Transverse colon (tissue), 4 donors: Measurements from ENCODE around the gene C1QL1. TPM values are rescaled to one million over a fixed set of nuclear protein-coding genes. Genes with fewer than 3 reads are reported as not detected.

Source experiments
- DNase-seq: peaks from one replicate; pipeline ENCODE4 v3.0.0-alpha.2; 2019
- H3K27ac ChIP-seq, 4 donors: fragments of 200-600 bp; sonication (generic); 2 replicates each; pipeline ENCODE4 v1.5.1; 2016 to 2018; ENCODE audit warnings: inconsistent platforms in 4 of 4
- H3K27me3 ChIP-seq: fragments of 200-600 bp; sonication (generic); 2 replicates; pipeline ENCODE4 v1.5.1; 2017; ENCODE audit warnings: inconsistent platforms
- H3K36me3 ChIP-seq, 4 donors: fragments of 200-600 bp; sonication (generic); 2 replicates each; pipeline ENCODE4 v1.5.1; 2017 to 2019; ENCODE audit warnings: inconsistent platforms in 4 of 4
- H3K4me1 ChIP-seq, 4 donors: fragments of 200-600 bp; sonication (generic); 2 replicates each; pipeline ENCODE4 v1.5.1; 2017 to 2020; ENCODE audit warnings: inconsistent platforms in 4 of 4
- H3K4me3 ChIP-seq, 4 donors: fragments of 200-600 bp; sonication (generic); 1 replicate in 1 of 4; 2 replicates in 3 of 4; pipeline versions ENCODE4 v1.5.1 to v1.6.1; 2017 to 2019; ENCODE audit warnings: inconsistent platforms in 4 of 4
- H3K9me3 ChIP-seq, 2 donors: fragments of 200-600 bp; sonication (generic); 2 replicates each; pipeline ENCODE4 v1.5.1; 2017 to 2019; ENCODE audit warnings: inconsistent platforms in 2 of 2
- EP300 ChIP-seq: sonication (generic); formaldehyde crosslinking; IDR thresholded peaks from one replicate; pipeline ENCODE4 v1.6.1; 2017; ENCODE audit warnings: antibody characterized with exemption, low read depth
- POLR2A ChIP-seq: fragments of 450-650 bp; IDR thresholded peaks from one replicate; pipeline ENCODE4 v1.6.1; 2016; ENCODE audit warnings: antibody characterized with exemption, mild to moderate bottlenecking, moderate library complexity
- POLR2AphosphoS5 ChIP-seq, 3 donors: sonication (generic); formaldehyde crosslinking; IDR thresholded peaks; one replicate each; pipeline ENCODE4 v1.6.1; 2016; ENCODE audit warnings: antibody characterized with exemption in 3 of 3
- WGBS, 2 donors: methylation state at CpG; one replicate each; pipeline ENCODE4 v1.1.5; 2018; ENCODE audit warnings: low coverage in 1 of 2; 5-methylcytosine and 5-hydroxymethylcytosine counted together
- in situ Hi-C, 4 donors: fragments of 200-750 bp; cut with MboI; loops; one replicate each; pipeline versions ENCODE4 v1.15.0 to v1.15.1; 2017; ENCODE audit warnings: low sequenced_read_pairs in 3 of 4, low pct_ligation_motif_present in 1 of 4, low pct_unique_long_range_greater_than_20kb in 1 of 4
- intact Hi-C: fragments of 100-400 bp; cut with DNase I; formaldehyde crosslinking; loops from one replicate; pipeline ENCODE4 v1.15.1; 2023; ENCODE audit warnings: low total_unique reads
- total RNA-seq, 4 donors: library from RNA; depleted of rRNA; stranded (reverse); fragments of >200 nt; gene quantifications; one replicate each; pipeline ENCODE4 v1.1.0, GENCODE V29; 2016
- TF ChIP-seq, protein P1 (sequence below), 5 experiments: fragments of 200-600 bp in 3 of 5; fragments of 450-650 bp in 2 of 5; sonication (generic) in 3 of 5; IDR thresholded peaks; 1 replicate in 2 of 5; 2 replicates in 3 of 5; pipeline ENCODE4 v1.5.1; 2016 to 2017; ENCODE audit warnings: antibody characterized with exemption in 5 of 5, inconsistent platforms in 3 of 5, mild to moderate bottlenecking in 2 of 5, moderate library complexity in 1 of 5

Gene C1QL1
- total RNA-seq, 4 donors from 2014 or later = 0.55 to 6.8 (median 1.1) TPM; not detected in 1

DNA sequence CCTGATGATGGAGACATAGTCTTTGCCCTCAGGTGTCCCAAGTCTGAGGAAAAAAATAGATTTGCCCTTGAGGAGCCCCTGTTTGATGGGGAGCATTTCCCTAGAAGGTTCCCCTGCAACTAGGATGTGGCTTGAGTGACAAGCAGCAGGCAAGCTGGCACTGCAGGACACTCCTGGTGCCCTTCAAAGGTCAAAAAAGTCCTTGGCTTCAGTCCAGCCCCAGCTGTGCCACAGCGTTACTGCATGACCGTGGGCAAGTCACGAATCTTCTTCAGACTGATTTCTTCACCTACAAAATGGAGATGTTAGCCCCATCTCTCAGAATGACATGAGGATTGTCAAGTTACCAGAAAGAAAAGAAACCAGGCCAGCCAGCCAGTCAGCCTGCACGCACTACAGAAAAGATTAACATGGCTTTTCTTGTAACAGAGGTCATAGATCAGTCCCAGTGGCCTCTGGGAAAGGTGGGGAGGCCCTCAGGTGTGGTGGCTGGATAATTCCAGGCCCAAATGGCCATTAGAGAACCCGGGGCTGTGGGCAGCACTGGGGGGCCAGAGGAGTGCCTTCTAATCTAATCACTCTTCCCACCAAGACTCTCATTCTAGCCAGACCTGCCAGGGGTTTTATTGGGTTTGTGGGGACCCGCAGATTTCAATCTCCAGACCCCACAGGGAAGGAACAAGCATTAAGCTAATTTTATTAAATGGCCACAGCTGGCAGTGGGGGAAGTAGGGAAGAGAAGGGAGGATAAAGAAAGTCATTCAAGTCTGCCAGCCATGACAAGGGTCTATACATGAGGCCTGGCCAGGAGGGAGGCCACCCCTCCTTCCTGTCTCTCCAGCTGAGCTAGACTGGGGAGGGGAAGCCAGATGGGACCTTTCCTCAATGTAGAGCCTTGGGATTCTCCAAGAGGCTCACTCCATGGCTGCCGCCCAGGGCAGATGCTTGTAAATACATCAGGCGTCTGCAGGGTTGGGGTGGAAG, 10.8 kb downstream of the C1QL1 start:
- no peak overlapping the region for H3K4me3 ChIP-seq
- DNase-seq = no peak
- no peaks in the 10 kb centered on the region for H3K9me3 ChIP-seq
- H3K27ac ChIP-seq = no peak overlapping the region
- H3K36me3 ChIP-seq = no peaks in the 10 kb centered on the region
- TF ChIP-seq POLR2AphosphoS5 (IDR thresholded peaks at IDR 0.05) = no peak
- no peak for TF ChIP-seq EP300
- TF ChIP-seq, protein P1, sequence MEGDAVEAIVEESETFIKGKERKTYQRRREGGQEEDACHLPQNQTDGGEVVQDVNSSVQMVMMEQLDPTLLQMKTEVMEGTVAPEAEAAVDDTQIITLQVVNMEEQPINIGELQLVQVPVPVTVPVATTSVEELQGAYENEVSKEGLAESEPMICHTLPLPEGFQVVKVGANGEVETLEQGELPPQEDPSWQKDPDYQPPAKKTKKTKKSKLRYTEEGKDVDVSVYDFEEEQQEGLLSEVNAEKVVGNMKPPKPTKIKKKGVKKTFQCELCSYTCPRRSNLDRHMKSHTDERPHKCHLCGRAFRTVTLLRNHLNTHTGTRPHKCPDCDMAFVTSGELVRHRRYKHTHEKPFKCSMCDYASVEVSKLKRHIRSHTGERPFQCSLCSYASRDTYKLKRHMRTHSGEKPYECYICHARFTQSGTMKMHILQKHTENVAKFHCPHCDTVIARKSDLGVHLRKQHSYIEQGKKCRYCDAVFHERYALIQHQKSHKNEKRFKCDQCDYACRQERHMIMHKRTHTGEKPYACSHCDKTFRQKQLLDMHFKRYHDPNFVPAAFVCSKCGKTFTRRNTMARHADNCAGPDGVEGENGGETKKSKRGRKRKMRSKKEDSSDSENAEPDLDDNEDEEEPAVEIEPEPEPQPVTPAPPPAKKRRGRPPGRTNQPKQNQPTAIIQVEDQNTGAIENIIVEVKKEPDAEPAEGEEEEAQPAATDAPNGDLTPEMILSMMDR (IDR thresholded peaks at IDR 0.05) = no peak
- no peak for TF ChIP-seq POLR2A
- peaks cover 0 to 7% (median 5%) of the 10 kb centered on the region in 4 donors for H3K4me1 ChIP-seq
- peaks cover 33% of the 10 kb centered on the region for H3K27me3 ChIP-seq
- 80 to 86% methylated on average over 1 to 8 of the region's 8 CpGs for WGBS, 2 donors
- intact Hi-C loops = no loop called here
- in situ Hi-C loops = no loop called here

DNA sequence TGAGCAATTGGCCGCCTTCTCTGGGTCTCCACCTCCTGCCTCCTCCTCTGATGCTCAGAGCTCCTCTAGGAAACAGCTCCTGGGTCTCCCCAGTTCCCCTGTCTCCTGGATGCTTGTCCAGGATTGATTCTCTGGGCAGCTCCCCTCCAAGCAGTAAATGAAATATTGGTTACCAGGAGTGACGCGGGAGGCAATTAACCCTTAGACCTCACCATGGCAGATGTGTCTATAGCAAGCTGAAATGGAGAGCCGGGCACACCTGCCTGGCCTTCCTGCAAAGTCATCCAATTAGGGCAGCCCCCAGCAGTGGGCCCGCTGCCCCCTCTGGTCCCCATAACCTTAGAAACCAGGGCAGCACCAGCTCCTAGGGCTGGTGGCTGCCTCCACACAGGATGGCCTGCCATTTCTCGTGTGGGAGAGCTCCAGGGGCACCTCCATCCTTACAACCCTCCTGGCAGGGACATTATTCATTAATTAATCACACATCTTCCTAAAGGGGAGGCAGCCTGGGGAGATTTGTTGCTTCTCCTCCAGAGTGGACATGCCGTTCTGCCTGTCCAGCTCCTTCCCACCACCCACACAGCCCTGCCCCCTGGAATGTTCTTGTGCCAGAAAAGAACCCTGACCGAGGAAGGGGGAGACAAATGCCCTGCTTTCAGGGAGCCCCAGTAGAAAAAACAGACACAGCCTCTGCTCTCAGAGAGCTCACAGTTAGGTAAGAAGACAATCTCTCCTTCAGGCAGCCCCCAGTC, 12.3 kb downstream of the C1QL1 start:
- Histone ChIP-seq H3K27ac (no peak overlapping the region), H3K4me3 (no peak overlapping the region), H3K9me3 (no peaks in the 10 kb centered on the region), H3K36me3 (no peaks in the 10 kb centered on the region), H3K27me3 (peaks cover 33% of the 10 kb centered on the region), H3K4me1 (peaks cover 0 to 7% (median 5%) of the 10 kb centered on the region in 4 donors)
- intact Hi-C loops = no loop called here
- in situ Hi-C loops = no loop called here
- TF ChIP-seq POLR2AphosphoS5 (IDR thresholded peaks at IDR 0.05) (no peak), EP300 (no peak), POLR2A (no peak)
- TF ChIP-seq, protein P1 (IDR thresholded peaks at IDR 0.05) = no peak
- no peak for DNase-seq
- WGBS, 2 donors = 81% methylated on average over 7 of the region's 8 CpGs; no CpG with 5 or more reads in 1 of the 2 donors

DNA sequence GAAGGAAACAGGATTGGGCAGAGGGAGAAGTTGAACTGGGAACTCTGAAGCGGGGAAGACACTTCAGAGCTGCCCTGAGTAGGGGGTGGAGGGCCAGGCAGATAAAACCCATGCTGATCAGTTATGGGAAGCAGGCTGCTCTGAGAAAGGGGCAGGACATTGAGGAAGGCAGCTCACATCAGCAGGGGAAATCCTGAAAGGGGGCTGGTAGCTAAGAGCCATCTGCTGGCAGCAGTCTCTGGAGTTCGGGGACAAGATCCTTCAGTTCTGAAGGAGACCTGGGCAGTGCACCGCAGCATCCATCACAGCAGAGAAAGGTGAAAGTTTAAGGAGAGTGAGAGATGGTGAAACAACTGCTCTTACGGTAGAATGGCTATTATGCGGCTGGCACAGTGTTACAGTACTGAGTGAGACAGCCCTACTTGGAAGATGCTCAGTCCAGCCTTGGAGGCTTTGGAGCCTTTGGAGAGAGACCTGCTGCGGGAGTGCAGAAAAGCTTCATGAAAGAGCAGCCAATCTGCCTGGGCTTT, 15.1 kb downstream of the C1QL1 start:
- Histone ChIP-seq H3K9me3 (no peaks in the 10 kb centered on the region), H3K4me3 (no peak overlapping the region), H3K36me3 (no peaks in the 10 kb centered on the region), H3K27me3 (peaks cover 6% of the 10 kb centered on the region), H3K27ac (no peak overlapping the region), H3K4me1 (peaks cover 0 to 3% (median 2%) of the 10 kb centered on the region in 4 donors)
- TF ChIP-seq EP300 = no peak
- TF ChIP-seq POLR2A = no peak
- TF ChIP-seq, protein P1 (IDR thresholded peaks at IDR 0.05) = no peak
- no peak for TF ChIP-seq POLR2AphosphoS5 (IDR thresholded peaks at IDR 0.05)
- intact Hi-C loops = no loop called here
- in situ Hi-C loops = no loop called here
- no peak for DNase-seq
- WGBS, 2 donors = 85 to 87% methylated on average over 5 to 6 of the region's 6 CpGs

DNA sequence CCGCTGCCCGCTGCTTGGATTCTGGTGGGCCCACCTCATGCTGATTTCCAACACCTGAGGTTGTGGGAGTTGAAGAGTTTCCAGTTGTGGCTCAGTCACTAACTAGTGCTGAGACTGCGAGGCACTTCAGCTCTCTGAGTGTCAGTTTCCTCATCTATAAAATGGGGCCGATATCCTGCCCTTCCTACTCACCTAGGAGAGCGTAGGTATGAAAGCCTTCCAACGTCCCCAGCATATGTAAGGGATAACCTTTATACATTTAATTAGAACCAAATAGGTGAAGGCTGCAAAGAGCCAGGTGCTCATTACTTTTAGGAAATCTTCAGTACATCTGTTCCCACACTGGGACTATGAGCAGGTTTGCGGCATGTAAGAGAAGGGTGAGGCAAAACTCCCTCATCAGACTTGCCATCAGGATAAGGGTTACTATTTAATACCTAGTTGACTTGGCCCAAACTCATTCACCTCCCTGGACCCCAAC, 19.7 kb downstream of the C1QL1 start:
- H3K27me3 ChIP-seq = no peaks in the 10 kb centered on the region
- TF ChIP-seq POLR2AphosphoS5 (IDR thresholded peaks at IDR 0.05) = no peak
- peak overlapping the region in 3 of 4 donors; percentile 50 to 72 (median 62) for H3K4me3 ChIP-seq
- in situ Hi-C loops = no loop called here
- peak overlapping the region in 3 of 4 donors; percentile 61 to 74 (median 65) for H3K27ac ChIP-seq
- WGBS, 2 donors = 66 to 70% methylated on average over 2 to 7 of the region's 7 CpGs
- no peak for DNase-seq
- H3K4me1 ChIP-seq = peaks cover 0 to 9% (median 6%) of the 10 kb centered on the region in 4 donors
- no peaks in the 10 kb centered on the region for H3K36me3 ChIP-seq
- intact Hi-C loops = no loop called here
- no peaks in the 10 kb centered on the region for H3K9me3 ChIP-seq
